Amygdala (tissue), 56 donors: ENCODE results near the gene TMEM218.
"Not testable (repeated sequence)": the region's sequence is repeated elsewhere in the genome, so short reads cannot be mapped to it uniquely, and the experiment has no call there.

ENCODE experiments used
- DNase-seq, 56 donors: peaks; one replicate each; lab custom pipeline; 2025; lab: John Stamatoyannopoulos, UW

TMEM218 gene

GRCh38 chr11:125062218-125062930 is 49.1 kb downstream of the TMEM218 start:
- no peak for DNase-seq

GRCh38 chr11:125061281-125061680 is 50.1 kb downstream of the TMEM218 start:
- no peak for DNase-seq

- DNase-seq = no peak
Measured at GRCh38 chr11:125057693-125058016, 53.8 kb downstream of the TMEM218 start.

GRCh38 chr11:125056931-125057692 is 54.3 kb downstream of the TMEM218 start:
- DNase-seq = no peak

- DNase-seq = not testable (repeated sequence)
Measured at GRCh38 chr11:125056111-125056510, 55.3 kb downstream of the TMEM218 start.

- DNase-seq = no peak
Measured at GRCh38 chr11:125055107-125055715, 56.2 kb downstream of the TMEM218 start.

GRCh38 chr11:125053167-125053566 is 58.3 kb downstream of the TMEM218 start:
- no peak for DNase-seq

- DNase-seq = no peak
Measured at GRCh38 chr11:125052047-125052446, 59.4 kb downstream of the TMEM218 start.

GRCh38 chr11:125049164-125049792 is 62.1 kb downstream of the TMEM218 start:
- DNase-seq = no peak
